Endothelial cell of umbilical vein (primary cell): Measurements from ENCODE around the gene THAP10. TPM values are rescaled to one million over a fixed set of nuclear protein-coding genes. Genes with fewer than 3 reads are reported as not detected.

Source experiments
- BruUV-seq: library from RNA; stranded (reverse); fragments of 400-500 nt; replicated peaks from 2 replicates; lab custom pipeline; 2021; lab: Mats Ljungman, UMichigan
- CTCF ChIA-PET: fragments of 300-600, 350-600 bp; sonication (Branson Sonifier 250); formaldehyde crosslinking; loops from one replicate; lab custom pipeline; 2021; ENCODE audit warnings: antibody characterized with exemption, inconsistent platforms; lab: Charles Lee
- POLR2A ChIA-PET: fragments of 300-600, 350-600 bp; sonication (Branson Sonifier 250); formaldehyde crosslinking; loops from one replicate; lab custom pipeline; 2021; ENCODE audit warnings: antibody characterized with exemption, inconsistent platforms; lab: Charles Lee
- DNase-seq: peaks from one replicate; pipeline ENCODE4 v3.0.0-alpha.2; 2011; ENCODE audit warnings: low read depth, low spot score
- FAIRE-seq: peaks from 2 replicates; lab custom pipeline; 2011; peaks lifted over from hg19 to GRCh38; lab: Jason Lieb, UNC
- H2AFZ ChIP-seq: 2 replicates; pipeline ENCODE4 v1.6.0; 2012; ENCODE audit warnings: low read depth, low read length, control low read depth, inconsistent platforms
- H3K27ac ChIP-seq: 2 replicates; pipeline ENCODE4 v1.5.1; 2011; ENCODE audit warnings: low read depth, mild to moderate bottlenecking, control low read depth, low read length, moderate library complexity; ENCODE audit not compliant: insufficient read depth
- H3K27me3 ChIP-seq, 2 experiments: 2 replicates each; pipeline versions ENCODE4 v1.6.0 to v1.6.1; 2011; ENCODE audit warnings: low read length in 2 of 2, mixed read lengths in 1 of 2; ENCODE audit not compliant: control insufficient read depth in 2 of 2, insufficient read depth in 2 of 2
- H3K36me3 ChIP-seq, 2 experiments: 2 replicates in 1 of 2; 3 replicates in 1 of 2; pipeline ENCODE4 v1.5.1; 2011; ENCODE audit warnings: low read length in 2 of 2, mild to moderate bottlenecking in 1 of 2, moderate library complexity in 1 of 2; ENCODE audit not compliant: control insufficient read depth in 2 of 2, insufficient read depth in 2 of 2; ENCODE audit errors: extremely low read depth in 1 of 2
- H3K4me1 ChIP-seq: 3 replicates; pipeline ENCODE4 v1.5.1; 2011; ENCODE audit warnings: mild to moderate bottlenecking, low read length; ENCODE audit not compliant: control insufficient read depth, insufficient read depth; ENCODE audit errors: extremely low read depth
- H3K4me2 ChIP-seq: 2 replicates; pipeline ENCODE4 v1.6.1; 2011; ENCODE audit warnings: low read length, control low read depth, mixed read lengths; ENCODE audit not compliant: insufficient read depth
- H3K4me3 ChIP-seq, 3 experiments: fragments of 200-600 bp in 1 of 3; sonication (generic), shearing (Covaris generic) in 1 of 3; replicated peaks in 1 of 3; 2 replicates each; pipeline ENCODE4 v1.5.1; 2011 to 2016; ENCODE audit warnings: control low read depth in 3 of 3, low read length in 3 of 3, mild to moderate bottlenecking in 2 of 3, inconsistent platforms in 1 of 3, low read depth in 1 of 3, moderate library complexity in 1 of 3; ENCODE audit not compliant: insufficient read depth in 1 of 3
- H3K79me2 ChIP-seq: 2 replicates; pipeline ENCODE4 v1.6.0; 2012; ENCODE audit warnings: low read length, inconsistent platforms; ENCODE audit not compliant: control insufficient read depth, insufficient read depth
- H3K9ac ChIP-seq: replicated peaks from 2 replicates; pipeline ENCODE3; 2011; ENCODE audit warnings: low read length, control low read depth; ENCODE audit not compliant: insufficient read depth; ENCODE audit errors: extremely low read depth
- H3K9me1 ChIP-seq: replicated peaks from 3 replicates; pipeline ENCODE4 v1.6.0; 2011; ENCODE audit warnings: mild to moderate bottlenecking, low read length; ENCODE audit not compliant: control insufficient read depth, insufficient read depth; ENCODE audit errors: extremely low read depth
- H3K9me3 ChIP-seq: replicated peaks from 2 replicates; pipeline ENCODE4 v1.5.1; 2012; ENCODE audit warnings: low read length, inconsistent platforms; ENCODE audit not compliant: control insufficient read depth, insufficient read depth
- H4K20me1 ChIP-seq: replicated peaks from 2 replicates; pipeline ENCODE3; 2011; ENCODE audit warnings: mild to moderate bottlenecking, low read length; ENCODE audit not compliant: control insufficient read depth, insufficient read depth; ENCODE audit errors: extremely low read depth
- EZH2 ChIP-seq: IDR thresholded peaks from 2 replicates; pipeline ENCODE4 v1.6.1; 2012; ENCODE audit warnings: borderline replicate concordance, low read depth, mild to moderate bottlenecking, moderate library complexity, low read length, inconsistent platforms; ENCODE audit not compliant: severe bottlenecking
- FOS ChIP-seq: IDR thresholded peaks from 2 replicates; pipeline ENCODE4 v1.6.1; 2011; ENCODE audit warnings: mild to moderate bottlenecking, low read length, moderate library complexity, borderline replicate concordance; ENCODE audit not compliant: insufficient read depth
- GATA2 ChIP-seq: IDR thresholded peaks from 2 replicates; pipeline ENCODE4 v1.7.0; 2011; ENCODE audit warnings: low read depth, mild to moderate bottlenecking, moderate library complexity, mixed read lengths, low read length; ENCODE audit not compliant: insufficient read length, insufficient read depth
- JUN ChIP-seq: IDR thresholded peaks from 2 replicates; pipeline ENCODE4 v1.6.1; 2011; ENCODE audit warnings: borderline replicate concordance, low read depth; ENCODE audit not compliant: insufficient read length, insufficient read depth
- MYC ChIP-seq: IDR thresholded peaks from one replicate; pipeline ENCODE4 v1.6.1; 2011; ENCODE audit warnings: mild to moderate bottlenecking, low read depth, low read length
- POLR2A ChIP-seq: IDR thresholded peaks from 2 replicates; pipeline ENCODE4 v1.6.1; 2012; ENCODE audit warnings: low read depth, mild to moderate bottlenecking, control low read depth, low read length
- POLR2AphosphoS5 ChIP-seq: IDR thresholded peaks from 2 replicates; pipeline ENCODE4 v1.6.1; 2012; ENCODE audit warnings: low read depth, mild to moderate bottlenecking, control low read depth, low read length, moderate library complexity; ENCODE audit not compliant: insufficient read depth
- dilution Hi-C: fragments of 300-500 bp; cut with MboI; formaldehyde crosslinking; loops from one replicate; pipeline ENCODE4 v1.15.0; 2019; ENCODE audit warnings: low sequenced_read_pairs; ENCODE audit not compliant: extremely low pct_ligation_motif_present
- intact Hi-C: fragments of 100-400 bp; cut with micrococcal nuclease; formaldehyde crosslinking; loops from one replicate; pipeline ENCODE4 v1.10.0; 2022
- polyA plus RNA-seq, 4 experiments: library from polyadenylated mRNA; depleted of rRNA in 3 of 4; stranded (reverse) in 3 of 4; unstranded in 1 of 4; fragments of >200 nt; gene quantifications; 2 replicates each; pipeline versions ENCODE4 v1.2.1 to v1.2.3, GENCODE V29; 2011 to 2012; ENCODE audit warnings: missing spikeins in 1 of 4
- total RNA-seq: library from RNA; stranded (reverse); gene quantifications from 2 replicates; pipeline ENCODE4 v1.2.3, GENCODE V29; 2021
- TF ChIP-seq, protein P1 (sequence below), 2 donors: IDR thresholded peaks; 1 replicate in 1 of 2; 2 replicates in 1 of 2; pipeline ENCODE4 v1.5.1; 2011; ENCODE audit warnings: low read length in 2 of 2, mild to moderate bottlenecking in 2 of 2, moderate library complexity in 2 of 2, control low read depth in 1 of 2, inconsistent platforms in 1 of 2, low read depth in 1 of 2; ENCODE audit not compliant: insufficient read depth in 1 of 2; ENCODE audit errors: extremely low read depth in 1 of 2
- TF ChIP-seq, protein P2 (sequence below): IDR thresholded peaks from 2 replicates; pipeline ENCODE4 v1.6.1; 2011; ENCODE audit not compliant: insufficient read depth, insufficient read length

The THAP10 gene
- total and polyA plus RNA-seq, 2 donors (not counting 3 experiments of a cell fraction or from before 2014, with no cell fraction given) = 1.7 to 4.0 TPM

DNA sequence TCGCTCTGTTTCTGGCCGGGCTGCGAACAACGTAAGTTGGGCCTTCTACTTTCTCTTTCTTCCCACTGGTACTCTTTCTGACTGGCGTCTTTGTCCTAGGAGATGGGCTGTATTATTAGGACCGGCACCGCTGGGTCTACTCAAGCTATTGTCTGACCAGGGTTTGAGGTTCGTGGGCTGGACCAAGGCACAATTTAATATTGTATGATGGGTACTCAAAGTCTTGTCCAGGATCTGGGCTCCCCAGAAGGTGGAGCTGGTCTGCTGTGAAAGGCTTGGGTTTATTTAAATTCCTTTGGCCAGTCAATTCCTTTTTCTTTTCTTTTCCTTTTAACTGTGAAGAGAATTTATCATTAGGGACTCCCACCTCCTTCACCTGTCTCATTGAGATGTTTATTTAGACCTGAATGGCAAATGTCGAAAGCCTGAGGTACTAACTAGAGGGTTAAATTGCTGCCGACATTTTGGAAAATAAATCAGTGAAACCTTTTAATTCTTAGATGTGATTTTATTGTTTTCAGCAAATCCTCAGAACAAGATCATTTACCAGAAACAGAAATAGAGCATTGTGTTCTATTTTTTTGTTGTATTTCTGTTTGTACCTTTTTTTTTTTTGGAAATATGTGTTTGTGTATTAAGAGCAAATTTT lies 803 bp upstream of the THAP10 start:
- Histone ChIP-seq H3K79me2 (peaks cover 12% of the 10 kb centered on the region), H3K4me1 (peaks cover 17% of the 10 kb centered on the region), H3K9ac (peak overlapping the region; percentile 88), H3K27me3 (no peaks in the 10 kb centered on the region), H3K36me3 (no peaks in the 10 kb centered on the region), H3K9me1 (no peaks in the 10 kb centered on the region), H3K9me3 (no peaks in the 10 kb centered on the region), H3K4me2 (peak overlapping the region; percentile 70), H3K4me3 (peak overlapping the region; percentile 44 to 81 (median 69)), H2AFZ (peak overlapping the region; percentile 78), H4K20me1 (no peaks in the 10 kb centered on the region), H3K27ac (peak overlapping the region; percentile 86)
- TF ChIP-seq, protein P1, sequence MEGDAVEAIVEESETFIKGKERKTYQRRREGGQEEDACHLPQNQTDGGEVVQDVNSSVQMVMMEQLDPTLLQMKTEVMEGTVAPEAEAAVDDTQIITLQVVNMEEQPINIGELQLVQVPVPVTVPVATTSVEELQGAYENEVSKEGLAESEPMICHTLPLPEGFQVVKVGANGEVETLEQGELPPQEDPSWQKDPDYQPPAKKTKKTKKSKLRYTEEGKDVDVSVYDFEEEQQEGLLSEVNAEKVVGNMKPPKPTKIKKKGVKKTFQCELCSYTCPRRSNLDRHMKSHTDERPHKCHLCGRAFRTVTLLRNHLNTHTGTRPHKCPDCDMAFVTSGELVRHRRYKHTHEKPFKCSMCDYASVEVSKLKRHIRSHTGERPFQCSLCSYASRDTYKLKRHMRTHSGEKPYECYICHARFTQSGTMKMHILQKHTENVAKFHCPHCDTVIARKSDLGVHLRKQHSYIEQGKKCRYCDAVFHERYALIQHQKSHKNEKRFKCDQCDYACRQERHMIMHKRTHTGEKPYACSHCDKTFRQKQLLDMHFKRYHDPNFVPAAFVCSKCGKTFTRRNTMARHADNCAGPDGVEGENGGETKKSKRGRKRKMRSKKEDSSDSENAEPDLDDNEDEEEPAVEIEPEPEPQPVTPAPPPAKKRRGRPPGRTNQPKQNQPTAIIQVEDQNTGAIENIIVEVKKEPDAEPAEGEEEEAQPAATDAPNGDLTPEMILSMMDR (IDR thresholded peaks at IDR 0.05; ENCODE audit: extremely low read depth in 1 of 2, insufficient read depth in 1 of 2, low read depth in 1 of 2, low read length in 2 of 2) = peak; percentile 56 to 59
- no peak for TF ChIP-seq MYC
- no peak for TF ChIP-seq POLR2A
- TF ChIP-seq GATA2 = no peak
- intact Hi-C loops = loop anchor here (1.0 to 10.0 kb wide), 9 partner anchors 38 to 547 kb away; partner anchors contain the start of genes LARP6, THSD4 and UACA
- CTCF ChIA-PET = interaction anchor here (0.6 to 2.4 kb wide), 21 partner anchors 9 to 550 kb away, joined by 3 to 14 read pairs (median 4); no protein-coding TSS in a partner anchor
- TSS peak; percentile 75 for BruUV-seq
- POLR2A ChIA-PET = interaction anchor here (1.0 kb wide), 1 partner anchor 39 kb away, joined by 3 read pairs; the partner anchor contains the start of gene LARP6
- DNase-seq (peak; percentile 81), FAIRE-seq (no peak)
- dilution Hi-C loops = no loop called here

DNA sequence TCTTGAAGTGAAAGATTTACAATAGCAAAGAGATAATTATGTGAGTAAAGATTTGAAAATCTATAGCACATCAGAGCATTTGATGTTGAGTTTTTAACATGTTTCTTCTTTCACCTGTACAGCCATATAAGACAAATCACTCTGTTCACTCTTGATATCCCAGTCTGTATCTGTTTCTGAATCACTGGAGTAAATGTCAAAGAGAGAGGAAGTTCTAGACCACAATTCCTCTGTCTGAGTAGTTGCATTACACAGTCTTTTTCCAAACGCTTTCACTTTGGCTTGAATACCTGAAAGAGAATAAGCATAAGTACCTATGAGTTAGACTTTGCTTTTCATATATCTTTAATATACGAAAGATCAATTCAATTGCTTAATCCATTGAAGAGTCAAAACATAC lies 9.9 kb downstream of the THAP10 start:
- H3K9ac ChIP-seq = no peak overlapping the region
- no peak overlapping the region for H3K4me2 ChIP-seq
- H3K9me3 ChIP-seq = no peaks in the 10 kb centered on the region
- H3K4me1 ChIP-seq = peaks cover 8% of the 10 kb centered on the region
- no peaks in the 10 kb centered on the region for H3K27me3 ChIP-seq
- no peak overlapping the region for H3K27ac ChIP-seq
- no peak overlapping the region for H3K4me3 ChIP-seq
- POLR2A ChIA-PET = no interaction called here
- TF ChIP-seq MYC = no peak
- TF ChIP-seq EZH2 = no peak
- no peak for TF ChIP-seq FOS
- TF ChIP-seq POLR2AphosphoS5 = no peak
- TF ChIP-seq GATA2 = no peak
- TF ChIP-seq POLR2A = no peak
- TF ChIP-seq JUN = no peak
- TF ChIP-seq, protein P2, sequence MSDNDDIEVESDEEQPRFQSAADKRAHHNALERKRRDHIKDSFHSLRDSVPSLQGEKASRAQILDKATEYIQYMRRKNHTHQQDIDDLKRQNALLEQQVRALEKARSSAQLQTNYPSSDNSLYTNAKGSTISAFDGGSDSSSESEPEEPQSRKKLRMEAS = no peak
- TF ChIP-seq, protein P1 (IDR thresholded peaks at IDR 0.05; ENCODE audit: extremely low read depth in 1 of 2, insufficient read depth in 1 of 2, low read depth in 1 of 2, low read length in 2 of 2) = no peak
- no peaks in the 10 kb centered on the region for H3K9me1 ChIP-seq
- intact Hi-C loops = no loop called here
- H3K79me2 ChIP-seq = no peaks in the 10 kb centered on the region
- FAIRE-seq (no peak), DNase-seq (no peak)
- H4K20me1 ChIP-seq = no peaks in the 10 kb centered on the region
- H2AFZ ChIP-seq = no peak overlapping the region
- BruUV-seq = no TSS peak
- dilution Hi-C loops = no loop called here
- no peaks in the 10 kb centered on the region for H3K36me3 ChIP-seq
- CTCF ChIA-PET = interaction anchor here (0.7 to 5.7 kb wide), 5 partner anchors 13 to 70 kb away, joined by 3 to 43 read pairs (median 4); no protein-coding TSS in a partner anchor
